Measurements from ENCODE around the gene PALB2. TPM values are rescaled to one million over a fixed set of nuclear protein-coding genes. Genes with fewer than 3 reads are reported as not detected.

The PALB2 gene
- total and polyA plus RNA-seq, 10 of the 15 experiments (the other 5 are each of a cell fraction or from before 2014, with no cell fraction given): 9.2 to 24.6 (median 17.6) TPM

GRCh38 chr16:23666571-23667354 is 25.7 kb upstream of the PALB2 start:
- H3K4me1 ChIP-seq (ENCODE audit: control insufficient read depth, insufficient read depth, low read length): peaks cover 25% of the 10 kb centered on the region
- peaks cover 6% of the 10 kb centered on the region; the same call in 1 of the 2 replicates for H4K20me1 ChIP-seq (ENCODE audit: control insufficient read depth, insufficient read depth)
- intact Hi-C loops (cut with micrococcal nuclease; ENCODE audit: unreplicated experiment) (no loop called here), in situ Hi-C loops (cut with MboI) (no loop called here)
- H3K36me3 ChIP-seq (ENCODE audit: control insufficient read depth in 2 of 2, insufficient read depth in 2 of 2, low read length in 1 of 2): peaks cover 16 to 28% of the 10 kb centered on the region in 2 experiments
- FAIRE-seq (no peak), ATAC-seq (no peak), DNase-seq (ENCODE audit: low read depth, low spot score) (no peak)
- H3K4me2 ChIP-seq (ENCODE audit: control insufficient read depth, insufficient read depth): no peak overlapping the region
- 90% methylated on average over 7 of the region's 7 CpGs for WGBS (ENCODE audit: insufficient coverage, insufficient replicate concordance, low lambda C conversion rate, missing lambda C conversion rate)
- H3K27ac ChIP-seq (ENCODE audit: control insufficient read depth, insufficient read depth): no peak overlapping the region
- CTCF ChIA-PET: interaction anchor here (0.9 to 5.1 kb wide), 2 partner anchors 11 to 15 kb away, joined by 3 to 26 read pairs; partner anchors contain the start of gene PLK1
- no peak overlapping the region for H3K4me3 ChIP-seq
- no peak for TF ChIP-seq CBFB (IDR thresholded peaks at IDR 0.05; ENCODE audit: low read depth)
- TF ChIP-seq ZNF24 (IDR thresholded peaks at IDR 0.05): no peak
- no peak for TF ChIP-seq ATF2 (IDR thresholded peaks at IDR 0.05; ENCODE audit: low read length)
- TF ChIP-seq NR2C1 (IDR thresholded peaks at IDR 0.05): no peak
- no peak for TF ChIP-seq NR2F1 (conservative IDR thresholded peaks at IDR 0.05)
- no peak for TF ChIP-seq YBX1 (IDR thresholded peaks at IDR 0.05)
- no peak for TF ChIP-seq RFX5 (IDR thresholded peaks at IDR 0.05; ENCODE audit: low read depth, low read length)
- no peak for TF ChIP-seq RAD51 (IDR thresholded peaks at IDR 0.05)
- no peak for TF ChIP-seq STAT3 (IDR thresholded peaks at IDR 0.05; ENCODE audit: low read depth, low read length)
- TF ChIP-seq WRNIP1 (IDR thresholded peaks at IDR 0.05; ENCODE audit: borderline replicate concordance, low read depth, low read length): no peak
- no peak for TF ChIP-seq ZBED1 (IDR thresholded peaks at IDR 0.05; ENCODE audit: borderline replicate concordance)
- TF ChIP-seq CHD1 (IDR thresholded peaks at IDR 0.05; ENCODE audit: low read depth, low read length): no peak
- TF ChIP-seq SMAD5 (IDR thresholded peaks at IDR 0.05; ENCODE audit: low read depth): no peak
- TF ChIP-seq ZNF592 (IDR thresholded peaks at IDR 0.05): no peak
- no peak for TF ChIP-seq CEBPZ (IDR thresholded peaks at IDR 0.05; ENCODE audit: low read depth, low read length)
- H2AFZ ChIP-seq (ENCODE audit: control insufficient read depth, low read depth, low read length): no peak overlapping the region
- H3K9ac ChIP-seq (ENCODE audit: control insufficient read depth, insufficient read depth, low read length): no peak overlapping the region
- H3K9me3 ChIP-seq (replicated peaks; ENCODE audit: control insufficient read depth, insufficient read depth, low read length): no peaks in the 10 kb centered on the region
- POLR2A ChIA-PET: no interaction called here
- SMC1A ChIA-PET (ENCODE audit: uncharacterized antibody, unreplicated experiment): interaction anchor here (0.9 to 1.1 kb wide), 2 partner anchors 23 to 137 kb away, joined by 3 read pairs; no protein-coding TSS in a partner anchor
- RAD21 ChIA-PET (ENCODE audit: unreplicated experiment): no interaction called here
- peaks cover 2% of the 10 kb centered on the region; the same call in 1 of the 2 replicates for H3K79me2 ChIP-seq (ENCODE audit: control insufficient read depth, insufficient read depth, low read length)
- BruUV-seq (replicated peaks): no TSS peak
- no peaks in the 10 kb centered on the region for H3K27me3 ChIP-seq (replicated peaks in 1 of 2; ENCODE audit: control insufficient read depth in 2 of 2, insufficient read depth in 2 of 2, low read length in 1 of 2)
